H9 (cell line): Measurements from ENCODE around the gene PTTG2. TPM values are rescaled to one million over a fixed set of nuclear protein-coding genes. Genes with fewer than 3 reads are reported as not detected.

Experiments used
- DNase-seq: peaks from one replicate; pipeline ENCODE4 v3.0.0-alpha.2; 2017
- H2AFZ ChIP-seq: one replicate; pipeline ENCODE4 v1.6.1; 2013; ENCODE audit warnings: mild to moderate bottlenecking, low read length, control low read depth, moderate library complexity
- H2AK5ac ChIP-seq: 2 replicates; pipeline ENCODE4 v1.6.1; 2013; ENCODE audit warnings: low read length, control low read depth, mixed read lengths; ENCODE audit not compliant: insufficient read length
- H2BK120ac ChIP-seq: one replicate; pipeline ENCODE4 v1.6.1; 2013; ENCODE audit warnings: low read depth, mild to moderate bottlenecking, low read length, control low read depth, inconsistent platforms; ENCODE audit not compliant: poor library complexity, severe bottlenecking
- H2BK12ac ChIP-seq: 2 replicates; pipeline ENCODE4 v1.6.1; 2013; ENCODE audit warnings: low read length, control low read depth, mixed read lengths, low read depth; ENCODE audit not compliant: insufficient read length
- H2BK15ac ChIP-seq: 2 replicates; pipeline ENCODE4 v1.6.1; 2013; ENCODE audit warnings: low read depth, low read length, control low read depth
- H2BK20ac ChIP-seq: one replicate; pipeline ENCODE4 v1.6.1; 2013; ENCODE audit warnings: low read depth, mild to moderate bottlenecking, low read length, control low read depth, inconsistent platforms; ENCODE audit not compliant: poor library complexity, severe bottlenecking
- H2BK5ac ChIP-seq: 2 replicates; pipeline ENCODE4 v1.6.1; 2013; ENCODE audit warnings: low read length, control low read depth, mixed read lengths; ENCODE audit not compliant: insufficient read length
- H3K14ac ChIP-seq: 2 replicates; pipeline ENCODE4 v1.6.1; 2013; ENCODE audit warnings: low read length, control low read depth; ENCODE audit not compliant: insufficient read depth
- H3K18ac ChIP-seq: 2 replicates; pipeline ENCODE4 v1.6.1; 2013; ENCODE audit warnings: low read depth, mild to moderate bottlenecking, mixed read lengths, low read length, control low read depth; ENCODE audit not compliant: insufficient read length
- H3K23ac ChIP-seq: 2 replicates; pipeline ENCODE4 v1.6.1; 2013; ENCODE audit warnings: low read length, control low read depth, mixed read lengths, low read depth; ENCODE audit not compliant: insufficient read length
- H3K23me2 ChIP-seq: 2 replicates; pipeline ENCODE4 v1.6.1; 2013; ENCODE audit warnings: low read depth, mild to moderate bottlenecking, mixed read lengths, low read length, control low read depth; ENCODE audit not compliant: insufficient read length, poor library complexity, severe bottlenecking
- H3K27ac ChIP-seq: 2 replicates; pipeline ENCODE4 v1.5.1; 2013; ENCODE audit warnings: low read length, control low read depth, mixed read lengths, low read depth; ENCODE audit not compliant: insufficient read length
- H3K27me3 ChIP-seq: 2 replicates; pipeline ENCODE4 v1.6.1; 2013; ENCODE audit warnings: low read length, control low read depth, inconsistent platforms; ENCODE audit not compliant: insufficient read depth
- H3K4ac ChIP-seq: 2 replicates; pipeline ENCODE4 v1.6.1; 2013; ENCODE audit warnings: low read depth, mild to moderate bottlenecking, control low read depth, inconsistent platforms, low read length, moderate library complexity
- H3K4me1 ChIP-seq: 2 replicates; pipeline ENCODE4 v1.6.1; 2013; ENCODE audit warnings: low read length, control low read depth, inconsistent platforms; ENCODE audit not compliant: insufficient read depth
- H3K4me2 ChIP-seq: 2 replicates; pipeline ENCODE4 v1.6.1; 2013; ENCODE audit warnings: low read length, control low read depth, mixed read lengths; ENCODE audit not compliant: insufficient read length, insufficient read depth
- H3K56ac ChIP-seq: 2 replicates; pipeline ENCODE4 v1.6.1; 2013; ENCODE audit warnings: low read depth, mild to moderate bottlenecking, mixed read lengths, low read length, control low read depth; ENCODE audit not compliant: insufficient read length
- H3K79me1 ChIP-seq: 2 replicates; pipeline ENCODE4 v1.6.1; 2013; ENCODE audit warnings: low read depth, mild to moderate bottlenecking, moderate library complexity, low read length, control low read depth, inconsistent platforms; ENCODE audit not compliant: insufficient read depth, poor library complexity, severe bottlenecking
- H3K79me2 ChIP-seq: 2 replicates; pipeline ENCODE4 v1.6.1; 2013; ENCODE audit warnings: low read length, control low read depth, inconsistent platforms; ENCODE audit not compliant: insufficient read depth
- H3K9ac ChIP-seq: 2 replicates; pipeline ENCODE4 v1.6.1; 2013; ENCODE audit warnings: low read length, control low read depth, mixed read lengths; ENCODE audit not compliant: insufficient read length; ENCODE audit errors: extremely low read depth
- H3K9me3 ChIP-seq: one replicate; pipeline ENCODE4 v1.6.1; 2013; ENCODE audit warnings: low read depth, low read length, inconsistent platforms; ENCODE audit not compliant: control insufficient read depth
- H3T11ph ChIP-seq: one replicate; pipeline ENCODE4 v1.6.1; 2013; ENCODE audit warnings: mild to moderate bottlenecking, low read length, control low read depth, inconsistent platforms
- H4K20me1 ChIP-seq: one replicate; pipeline ENCODE4 v1.6.1; 2013; ENCODE audit not compliant: control insufficient read depth, insufficient read length, insufficient read depth
- H4K5ac ChIP-seq: 2 replicates; pipeline ENCODE4 v1.6.1; 2013; ENCODE audit warnings: low read depth, mild to moderate bottlenecking, mixed read lengths, low read length, control low read depth; ENCODE audit not compliant: insufficient read length
- H4K8ac ChIP-seq: replicated peaks from 2 replicates; pipeline ENCODE4 v1.6.1; 2013; ENCODE audit warnings: low read length, control low read depth, mixed read lengths, low read depth; ENCODE audit not compliant: insufficient read length
- H4K91ac ChIP-seq: 2 replicates; pipeline ENCODE4 v1.6.1; 2013; ENCODE audit warnings: low read depth, mild to moderate bottlenecking, moderate library complexity, mixed read lengths, low read length, control low read depth; ENCODE audit not compliant: insufficient read length
- H3K27ac Mint-ChIP-seq, 3 experiments: 2 replicates in 2 of 3; 3 replicates in 1 of 3; pipeline ENCODE4 v1.8.0; 2020 to 2021; ENCODE audit warnings: mixed read lengths in 3 of 3, mild to moderate bottlenecking in 1 of 3, moderate library complexity in 1 of 3
- H3K27me3 Mint-ChIP-seq: 2 replicates; pipeline ENCODE4 v1.8.0; 2021; ENCODE audit warnings: low read depth, mild to moderate bottlenecking, moderate library complexity, mixed read lengths
- H3K36me3 Mint-ChIP-seq, 3 experiments: 2 replicates in 2 of 3; 3 replicates in 1 of 3; pipeline ENCODE4 v1.8.0; 2020 to 2021; ENCODE audit warnings: low read depth in 3 of 3, mixed read lengths in 3 of 3; ENCODE audit not compliant: insufficient read depth in 1 of 3
- H3K4me1 Mint-ChIP-seq, 2 experiments: 2 replicates each; pipeline ENCODE4 v1.8.0; 2020; ENCODE audit warnings: mixed read lengths in 2 of 2
- H3K4me3 Mint-ChIP-seq, 2 experiments: 2 replicates in 1 of 2; 3 replicates in 1 of 2; pipeline ENCODE4 v1.8.0; 2020 to 2021; ENCODE audit warnings: mild to moderate bottlenecking in 2 of 2, mixed read lengths in 2 of 2, moderate library complexity in 1 of 2
- H3K9me3 Mint-ChIP-seq, 2 experiments: 2 replicates in 1 of 2; 3 replicates in 1 of 2; pipeline ENCODE4 v1.8.0; 2020; ENCODE audit warnings: mild to moderate bottlenecking in 2 of 2, mixed read lengths in 2 of 2, moderate library complexity in 1 of 2
- CTCF ChIP-seq: fragments of 200-600 bp; sonication (generic); conservative IDR thresholded peaks from 3 replicates; pipeline ENCODE4 v1.8.0; 2021; ENCODE audit warnings: antibody characterized with exemption, mild to moderate bottlenecking
- whole genome bisulfite sequencing: extraction: QIAGEN DNeasy Blood & Tissue Kit; methylation state at CpG from one replicate; pipeline ENCODE4 v1.1.7; 2013; ENCODE audit warnings: missing lambda C conversion rate, low lambda C conversion rate, mixed read lengths; ENCODE audit not compliant: insufficient read length; ENCODE audit errors: extremely low coverage; 5-methylcytosine and 5-hydroxymethylcytosine counted together
- total RNA-seq: library from RNA; stranded (reverse); gene quantifications from 2 replicates; pipeline ENCODE4 v1.2.1, GENCODE V29; 2021

PTTG2 gene
- total RNA-seq, 1 experiment from 2014 or later: not detected

DNA sequence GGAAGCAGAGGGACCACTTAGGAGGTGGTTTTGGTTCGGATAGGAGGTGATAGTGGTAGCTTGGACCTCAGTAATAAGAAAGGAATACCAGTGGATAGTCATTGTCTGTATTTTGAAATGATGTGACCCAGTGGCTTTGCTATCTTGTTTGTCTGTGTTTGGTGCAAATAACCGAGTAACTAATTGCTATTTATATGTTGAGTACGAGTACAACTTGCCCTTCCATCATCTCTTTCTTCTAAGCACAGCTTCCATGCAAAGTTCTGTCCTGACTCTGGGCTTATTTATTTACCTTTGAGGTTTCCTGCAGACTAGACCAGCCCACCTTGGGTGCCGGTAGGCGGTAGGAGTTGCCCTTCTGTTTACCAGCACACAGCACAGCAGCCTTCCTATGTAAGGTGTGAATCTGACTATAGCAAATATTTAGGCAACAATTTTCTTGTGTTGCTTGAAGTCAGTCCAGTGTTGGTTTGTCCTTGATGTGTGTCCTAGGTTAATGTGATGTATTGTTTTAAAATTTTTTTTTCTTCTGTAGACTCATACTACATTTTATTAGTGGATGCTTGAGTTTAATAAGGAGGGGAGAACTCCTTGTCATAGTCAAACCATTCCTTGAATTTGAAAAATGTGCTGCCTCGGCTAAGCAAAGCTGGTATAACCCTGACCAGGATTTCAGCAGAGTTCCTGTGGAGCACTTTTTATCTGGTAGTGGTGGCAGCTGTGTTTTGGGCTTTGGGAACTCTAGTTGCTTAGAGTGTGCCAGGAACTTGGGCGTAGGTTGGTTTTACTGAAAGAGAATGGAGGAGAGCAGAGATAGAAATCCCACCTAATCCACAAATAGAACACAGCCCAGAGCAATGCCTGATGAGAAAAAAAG, 21.9 kb downstream of the PTTG2 start:
- no peaks in the 10 kb centered on the region for H3K9me3 ChIP-seq
- Mint-ChIP-seq H3K4me1 (peaks cover 36 to 53% of the 10 kb centered on the region in 2 experiments), H3K4me3 (no peak overlapping the region; a peak in 1 of 5 replicates), H3K27ac (peak overlapping the region; percentile 4 to 86 (median 83); a peak in 5 of 7 replicates), H3K9me3 (no peaks in the 10 kb centered on the region), H3K36me3 (no peaks in the 10 kb centered on the region; a peak in 1 of 7 replicates), H3K27me3 (no peaks in the 10 kb centered on the region)
- H2BK15ac ChIP-seq: no peak overlapping the region
- no peak overlapping the region for H2AK5ac ChIP-seq
- no peak overlapping the region for H3T11ph ChIP-seq
- no peak for TF ChIP-seq CTCF
- no peak overlapping the region for H3K4me2 ChIP-seq
- peaks cover 9% of the 10 kb centered on the region; the same call in 1 of the 2 replicates for H3K4me1 ChIP-seq
- no peak overlapping the region for H2BK120ac ChIP-seq
- peaks cover 3% of the 10 kb centered on the region; the same call in 1 of the 2 replicates for H3K79me2 ChIP-seq
- WGBS: no CpG with 5 or more reads among the region's 7 CpGs
- no peaks in the 10 kb centered on the region for H3K79me1 ChIP-seq
- H4K8ac ChIP-seq: no peak overlapping the region
- no peak overlapping the region for H2AFZ ChIP-seq
- no peak overlapping the region for H3K14ac ChIP-seq
- H3K18ac ChIP-seq: no peak overlapping the region
- peaks cover 6% of the 10 kb centered on the region for H3K23me2 ChIP-seq
- no peak overlapping the region for H2BK5ac ChIP-seq
- H3K23ac ChIP-seq: no peak overlapping the region
- no peak overlapping the region for H3K4ac ChIP-seq
- H4K91ac ChIP-seq: no peak overlapping the region
- H3K27ac ChIP-seq: no peak overlapping the region
- H4K5ac ChIP-seq: no peak overlapping the region
- H2BK12ac ChIP-seq: no peak overlapping the region
- no peak overlapping the region for H2BK20ac ChIP-seq
- H3K27me3 ChIP-seq: no peaks in the 10 kb centered on the region
- H3K56ac ChIP-seq: no peak overlapping the region
- H3K9ac ChIP-seq: no peak overlapping the region
- H4K20me1 ChIP-seq: no peaks in the 10 kb centered on the region
- DNase-seq: no peak
